ENCODE results near the gene MON1B.
"Not testable (repeated sequence)": the region's sequence is repeated elsewhere in the genome, so short reads cannot be mapped to it uniquely, and the experiment has no call there.

The MON1B gene

GRCh38 chr16:77190478-77191258 is at the start of gene MON1B:
MON1B (plus strand) TSS chr16:77191190; CDS start chr16:77191486, 296 bp downstream.
- peak; percentile 78 to 81 for DNase-seq

GRCh38 chr16:77143364-77143763 is 47.6 kb upstream of the MON1B start:
- DNase-seq, result no peak

DNA sequence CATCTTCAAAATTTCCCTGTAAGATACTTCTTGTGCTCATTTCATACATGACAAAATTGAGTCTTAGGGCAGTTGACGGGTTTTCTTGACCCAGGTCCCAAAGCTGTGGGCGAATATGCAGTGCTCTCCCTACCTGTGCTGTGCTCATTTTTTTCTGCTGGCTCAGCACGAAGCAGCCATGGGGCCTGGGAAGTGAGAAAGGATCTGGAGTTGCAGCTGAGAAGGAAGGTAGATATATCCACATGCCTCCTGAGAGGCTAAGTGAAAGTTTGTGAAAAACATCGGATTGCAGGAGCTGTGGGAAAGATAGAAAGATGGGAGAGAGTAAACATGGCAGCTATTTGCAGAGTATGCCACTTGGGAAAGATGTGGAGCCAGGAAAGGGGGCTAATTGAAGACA is 42.9 kb upstream of the MON1B start:
- DNase-seq, result no peak

- DNase-seq, result no peak
These were observed 33.5 kb upstream of the MON1B start for GRCh38 chr16:77157346-77158058.

DNA sequence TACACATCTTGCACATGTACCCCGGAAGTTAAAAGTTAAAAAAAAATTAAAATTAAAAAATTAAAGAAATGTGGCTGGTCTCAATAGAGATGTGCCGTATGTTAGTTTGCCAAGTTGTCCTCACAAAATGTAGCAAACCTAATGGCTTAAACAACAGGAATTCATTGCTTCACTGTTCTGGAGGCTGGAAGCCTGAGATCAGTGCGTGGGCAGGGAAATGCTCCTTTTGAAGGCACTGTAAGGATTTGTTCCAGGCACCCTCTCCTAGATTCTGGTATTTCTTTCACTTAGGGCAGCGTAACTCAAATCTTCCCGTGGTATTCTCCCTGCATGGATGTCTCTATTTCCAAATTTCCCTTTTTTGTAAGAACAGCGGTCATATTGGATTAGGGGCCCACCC is 32.7 kb upstream of the MON1B start:
- no peak for DNase-seq

DNA sequence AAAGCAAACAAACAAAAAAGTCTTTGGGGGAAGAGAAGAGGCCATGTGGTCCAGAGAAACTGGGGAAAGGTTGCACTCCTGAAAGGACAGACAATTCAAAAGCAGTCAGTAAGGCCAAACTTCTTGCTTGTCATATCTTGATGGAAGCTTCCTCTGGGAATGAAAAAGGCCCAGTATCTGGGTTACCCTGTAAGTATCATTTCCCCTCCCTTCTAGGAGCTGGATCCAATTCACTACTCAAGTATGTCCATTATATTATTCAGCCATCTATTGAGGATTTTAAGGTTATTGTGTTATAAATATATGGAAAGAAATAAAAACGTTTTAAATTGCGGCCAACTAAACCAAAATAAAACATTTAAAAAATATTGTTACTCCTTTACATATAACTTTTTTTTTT is 26.0 kb upstream of the MON1B start:
- no peak for DNase-seq

GRCh38 chr16:77165536-77166236 is 25.3 kb upstream of the MON1B start:
- not testable (repeated sequence) for DNase-seq

GRCh38 chr16:77166726-77167125 is 24.3 kb upstream of the MON1B start:
- DNase-seq, result no peak

DNA sequence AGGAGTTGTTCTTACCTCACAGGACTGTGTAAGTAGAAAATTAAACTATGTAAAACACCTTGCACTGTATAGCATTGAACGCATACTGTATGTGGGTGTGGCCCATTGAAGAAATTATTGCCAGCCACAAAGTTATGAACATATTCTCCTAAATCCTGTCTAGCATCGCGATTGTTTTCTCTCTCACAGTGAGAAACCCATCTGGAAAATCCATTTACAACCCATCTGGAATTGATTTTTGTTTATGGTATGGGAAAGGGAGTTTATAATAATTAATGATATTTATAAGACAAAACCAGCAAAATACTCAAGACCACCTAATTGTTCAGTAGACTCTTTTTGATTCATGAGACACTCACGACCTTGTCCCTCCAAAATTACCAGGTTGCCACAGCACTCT is 22.1 kb upstream of the MON1B start:
- DNase-seq, result no peak

DNA sequence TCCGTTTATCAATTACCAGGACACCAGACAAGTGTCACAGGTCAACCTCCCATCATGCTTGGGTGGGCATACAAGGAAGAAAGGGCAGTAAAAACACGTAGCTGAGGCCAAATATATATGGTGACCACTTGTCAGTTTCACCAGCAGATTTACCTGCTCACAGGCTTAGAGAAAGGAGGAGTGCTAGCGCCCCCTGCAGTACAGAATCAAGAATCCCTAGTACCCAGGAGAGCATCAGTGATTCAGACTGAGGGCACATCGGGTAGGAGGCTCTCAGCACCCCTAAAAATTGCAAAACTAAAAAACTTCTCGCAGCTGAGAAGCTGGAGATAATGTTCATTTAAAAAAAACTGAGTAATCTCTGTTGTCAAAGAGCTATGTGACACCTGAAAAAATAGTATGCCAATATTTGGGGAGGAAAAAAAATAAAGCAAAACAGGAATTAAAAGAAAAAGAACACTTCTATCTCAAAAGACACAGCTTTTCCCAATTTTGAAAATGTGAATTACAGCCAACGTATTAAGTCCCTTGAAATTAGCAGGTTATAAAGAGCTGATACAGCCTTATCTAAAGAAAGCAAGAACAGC is 21.2 kb upstream of the MON1B start:
- DNase-seq, result peak; percentile 45 to 49

- DNase-seq, result no peak
These were observed 20.2 kb upstream of the MON1B start for GRCh38 chr16:77170805-77171204.

GRCh38 chr16:77171745-77172635 is 19.0 kb upstream of the MON1B start:
- peak in 1 of 2 donors; percentile 19 for DNase-seq

DNA sequence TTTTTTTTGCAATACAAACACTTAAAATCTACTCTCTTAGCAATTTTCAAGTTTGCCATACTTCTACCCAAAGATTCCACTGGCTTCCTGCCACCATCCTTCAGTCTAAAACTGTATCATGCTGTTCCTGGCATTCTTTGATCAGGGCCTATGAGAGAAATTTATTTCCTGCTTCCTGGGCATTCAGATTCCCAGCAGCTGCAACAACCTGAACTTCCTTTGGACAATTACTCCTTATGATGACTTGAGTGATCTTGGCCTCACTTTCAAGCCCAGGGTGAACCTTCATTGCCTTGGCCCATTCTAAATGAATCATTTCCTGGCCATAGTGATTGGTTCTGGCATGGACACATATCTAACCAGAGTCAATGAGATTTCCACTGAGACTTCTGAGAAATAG is 18.0 kb upstream of the MON1B start:
- no peak for DNase-seq

GRCh38 chr16:77183137-77183536 is 7.9 kb upstream of the MON1B start:
- no peak for DNase-seq

- DNase-seq, result not testable (repeated sequence)
These were observed 4.7 kb upstream of the MON1B start for GRCh38 chr16:77186298-77186697.

DNA sequence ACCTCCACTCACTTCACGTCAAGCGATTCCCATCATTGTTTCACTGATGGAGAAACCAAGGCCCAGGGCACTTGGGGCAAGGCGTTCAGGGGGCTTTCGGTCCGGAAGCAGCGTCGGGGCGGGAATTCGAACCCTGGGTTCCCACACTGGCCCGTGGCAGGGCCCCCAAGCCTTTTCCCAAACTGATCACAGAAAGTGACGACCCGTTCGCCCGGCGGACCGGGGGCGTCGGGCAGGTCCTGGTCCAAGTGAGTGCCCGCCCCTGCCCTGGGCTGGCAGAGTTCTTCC is 856 bp upstream of the MON1B start:
- DNase-seq, result no peak

- peak; percentile 12 to 24 for DNase-seq
These were observed 424 bp downstream of the MON1B start for GRCh38 chr16:77191259-77191969.

DNA sequence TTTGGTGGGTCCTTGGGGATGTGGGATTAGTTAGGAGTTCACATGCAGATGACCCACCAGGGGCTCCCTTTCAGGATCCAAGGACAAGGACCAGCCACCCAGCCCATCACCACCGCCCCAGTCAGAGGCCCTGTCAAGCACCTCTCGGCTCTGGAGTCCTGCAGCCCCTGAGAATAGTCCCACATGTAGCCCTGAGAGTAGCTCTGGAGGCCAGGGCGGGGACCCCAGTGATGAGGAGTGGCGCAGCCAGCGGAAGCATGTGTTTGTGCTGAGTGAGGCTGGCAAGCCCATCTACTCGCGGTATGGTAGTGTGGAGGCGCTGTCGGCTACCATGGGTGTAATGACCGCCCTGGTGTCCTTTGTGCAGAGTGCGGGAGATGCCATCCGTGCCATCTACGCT is 2.4 kb downstream of the MON1B start:
- no peak for DNase-seq

GRCh38 chr16:77194295-77195231 is 3.6 kb downstream of the MON1B start:
- no peak for DNase-seq

DNA sequence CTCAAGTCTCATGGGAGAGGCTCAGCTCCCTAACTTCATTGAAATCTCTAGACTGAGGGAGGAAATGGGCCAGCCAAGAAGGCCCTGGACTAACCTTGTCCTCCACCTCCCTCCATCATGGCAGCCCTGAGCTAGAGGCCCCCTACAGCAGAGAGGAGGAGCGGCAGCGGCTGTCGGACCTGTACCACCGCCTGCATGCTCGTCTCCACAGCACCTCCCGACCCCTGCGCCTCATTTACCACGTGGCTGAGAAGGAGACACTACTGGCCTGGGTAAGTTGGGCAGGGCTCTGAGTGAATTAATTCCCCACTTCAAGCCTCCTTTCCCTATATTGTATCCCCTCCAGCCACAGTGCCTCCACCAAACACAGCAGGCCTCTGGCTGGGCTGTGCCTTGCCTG is 4.4 kb downstream of the MON1B start:
- DNase-seq, result no peak

- no peak for DNase-seq
These were observed 6.8 kb downstream of the MON1B start for GRCh38 chr16:77197747-77198146.
